Keratinocyte (primary cell): ENCODE data around the gene FBXO17. TPM values are rescaled to one million over a fixed set of nuclear protein-coding genes. Genes with fewer than 3 reads are reported as not detected.
"Not testable (repeated sequence)": the region's sequence is repeated elsewhere in the genome, so short reads cannot be mapped to it uniquely, and the experiment has no call there.

ENCODE experiments used
- DNase-seq: peaks from one replicate; pipeline ENCODE4 v3.0.0-alpha.2; 2011; ENCODE audit warnings: low read depth, missing footprints, low spot score
- FAIRE-seq: peaks from 2 replicates; lab custom pipeline; 2011; peaks lifted over from hg19 to GRCh38; lab: Jason Lieb, UNC
- H2AFZ ChIP-seq: 2 replicates; pipeline ENCODE4 v1.6.0; 2012; ENCODE audit warnings: low read length, control low read depth, inconsistent platforms; ENCODE audit not compliant: control insufficient read depth
- H3K27ac ChIP-seq: 2 replicates; pipeline ENCODE4 v1.5.1; 2011; ENCODE audit warnings: low read length; ENCODE audit not compliant: control insufficient read depth, insufficient read depth
- H3K27me3 ChIP-seq: 3 replicates; pipeline ENCODE4 v1.6.0; 2011; ENCODE audit warnings: low read length; ENCODE audit not compliant: control insufficient read depth, insufficient read depth; ENCODE audit errors: extremely low read depth
- H3K36me3 ChIP-seq, 2 experiments: 2 replicates in 1 of 2; 3 replicates in 1 of 2; pipeline ENCODE4 v1.5.1; 2011; ENCODE audit warnings: low read length in 2 of 2, mild to moderate bottlenecking in 1 of 2; ENCODE audit not compliant: control insufficient read depth in 2 of 2, insufficient read depth in 2 of 2; ENCODE audit errors: extremely low read depth in 1 of 2
- H3K4me1 ChIP-seq: 3 replicates; pipeline ENCODE4 v1.5.1; 2011; ENCODE audit warnings: low read length; ENCODE audit not compliant: control insufficient read depth, insufficient read depth; ENCODE audit errors: extremely low read depth
- H3K4me2 ChIP-seq: 3 replicates; pipeline ENCODE4 v1.6.0; 2011; ENCODE audit warnings: low read depth, low read length; ENCODE audit not compliant: control insufficient read depth, insufficient read depth; ENCODE audit errors: extremely low read depth
- H3K4me3 ChIP-seq, 3 experiments: fragments of 200-600 bp in 1 of 3; sonication (generic) in 1 of 3; 2 replicates in 2 of 3; 3 replicates in 1 of 3; pipeline ENCODE4 v1.5.1; 2011 to 2016; ENCODE audit warnings: low read length in 3 of 3, mild to moderate bottlenecking in 3 of 3, control low read depth in 2 of 3, inconsistent platforms in 1 of 3, low read depth in 1 of 3, mixed read lengths in 1 of 3, mixed run types in 1 of 3, moderate library complexity in 1 of 3; ENCODE audit not compliant: control insufficient read depth in 2 of 3, insufficient read depth in 2 of 3; ENCODE audit errors: extremely low read depth in 1 of 3
- H3K79me2 ChIP-seq: 2 replicates; pipeline ENCODE4 v1.6.0; 2012; ENCODE audit warnings: low read length; ENCODE audit not compliant: control insufficient read depth, insufficient read depth
- H3K9ac ChIP-seq: 3 replicates; pipeline ENCODE4 v1.6.0; 2011; ENCODE audit warnings: low read length; ENCODE audit not compliant: control insufficient read depth, insufficient read depth; ENCODE audit errors: extremely low read depth
- H3K9me1 ChIP-seq: 3 replicates; pipeline ENCODE4 v1.6.0; 2011; ENCODE audit warnings: low read length; ENCODE audit not compliant: control insufficient read depth, insufficient read depth; ENCODE audit errors: extremely low read depth
- H3K9me3 ChIP-seq: 2 replicates; pipeline ENCODE4 v1.5.1; 2012; ENCODE audit warnings: low read depth, low read length; ENCODE audit not compliant: control insufficient read depth
- H4K20me1 ChIP-seq: 3 replicates; pipeline ENCODE4 v1.6.0; 2011; ENCODE audit warnings: low read length; ENCODE audit not compliant: control insufficient read depth, insufficient read depth; ENCODE audit errors: extremely low read depth
- CTCF ChIP-seq, 3 experiments: IDR thresholded peaks in 1 of 3; conservative IDR thresholded peaks in 1 of 3; optimal IDR thresholded peaks in 1 of 3; 2 replicates in 2 of 3; 3 replicates in 1 of 3; pipeline versions ENCODE3 to v1.5.1; 2011; ENCODE audit warnings: low read length in 3 of 3, mild to moderate bottlenecking in 3 of 3, moderate library complexity in 2 of 3, control low read depth in 1 of 3, inconsistent platforms in 1 of 3; ENCODE audit not compliant: insufficient read depth in 2 of 3; ENCODE audit errors: extremely low read depth in 1 of 3
- EZH2 ChIP-seq: IDR thresholded peaks from one replicate; pipeline ENCODE4 v1.6.1; 2012; ENCODE audit warnings: inconsistent platforms, mild to moderate bottlenecking, low read length, moderate library complexity
- dilution Hi-C: fragments of 300-500 bp; cut with MboI; formaldehyde crosslinking; loops from one replicate; pipeline ENCODE4 v1.7.0; 2020; ENCODE audit warnings: low sequenced_read_pairs; ENCODE audit not compliant: extremely low pct_ligation_motif_present
- polyA plus RNA-seq, 5 experiments: library from polyadenylated mRNA; depleted of rRNA in 3 of 5; stranded (reverse) in 3 of 5; stranded (forward) in 1 of 5; unstranded in 1 of 5; fragments of >200 nt; gene quantifications; 1 replicate in 1 of 5; 2 replicates in 3 of 5; 3 replicates in 1 of 5; pipeline versions ENCODE4 v1.2.1 to v1.2.3, GENCODE V29; 2011 to 2012; ENCODE audit warnings: missing spikeins in 2 of 5, low read depth in 1 of 5, low replicate concordance in 1 of 5

The FBXO17 gene
- polyA plus RNA-seq, 1 donor (not counting 4 experiments of a cell fraction or from before 2014, with no cell fraction given) = 5.4 TPM

- FAIRE-seq (peak; percentile 100), DNase-seq (peak; percentile 95)
- H3K36me3 ChIP-seq = no peaks in the 10 kb centered on the region
- no peak for TF ChIP-seq CTCF (optimal IDR thresholded peaks at IDR 0.05 in 1 of 3, IDR thresholded peaks at IDR 0.05 in 1 of 3, conservative IDR thresholded peaks at IDR 0.05 in 1 of 3; ENCODE audit: extremely low read depth in 1 of 3, insufficient read depth in 2 of 3, low read length in 3 of 3)
- TF ChIP-seq EZH2 = no peak
- H3K4me2 ChIP-seq = peak overlapping the region; percentile 58
- no peak overlapping the region for H3K9ac ChIP-seq
- H3K9me1 ChIP-seq = no peaks in the 10 kb centered on the region
- H3K79me2 ChIP-seq = no peaks in the 10 kb centered on the region
- peak overlapping the region; percentile 39 for H2AFZ ChIP-seq
- dilution Hi-C loops = no loop called here
- no peak overlapping the region for H3K4me3 ChIP-seq
- no peaks in the 10 kb centered on the region for H4K20me1 ChIP-seq
- H3K9me3 ChIP-seq = no peaks in the 10 kb centered on the region
- H3K4me1 ChIP-seq = peaks cover 10% of the 10 kb centered on the region
- no peaks in the 10 kb centered on the region for H3K27me3 ChIP-seq
- H3K27ac ChIP-seq = peak overlapping the region; percentile 35
Observed at GRCh38 chr19:38993271-38993670, 17.7 kb upstream of the FBXO17 start.

- no peaks in the 10 kb centered on the region for H3K79me2 ChIP-seq
- no peak overlapping the region for H3K4me2 ChIP-seq
- H3K27me3 ChIP-seq = no peaks in the 10 kb centered on the region
- H3K27ac ChIP-seq = no peak overlapping the region
- no peak for FAIRE-seq
- DNase-seq = no peak
- no peak overlapping the region for H2AFZ ChIP-seq
- peaks cover 10% of the 10 kb centered on the region for H3K4me1 ChIP-seq
- TF ChIP-seq EZH2 = no peak
- TF ChIP-seq CTCF (optimal IDR thresholded peaks at IDR 0.05 in 1 of 3, IDR thresholded peaks at IDR 0.05 in 1 of 3, conservative IDR thresholded peaks at IDR 0.05 in 1 of 3; ENCODE audit: extremely low read depth in 1 of 3, insufficient read depth in 2 of 3, low read length in 3 of 3) = no peak
- no peaks in the 10 kb centered on the region for H3K36me3 ChIP-seq
- H3K9me3 ChIP-seq = no peaks in the 10 kb centered on the region
- H3K9me1 ChIP-seq = no peaks in the 10 kb centered on the region
- dilution Hi-C loops = no loop called here
- no peak overlapping the region for H3K4me3 ChIP-seq
- no peak overlapping the region for H3K9ac ChIP-seq
- H4K20me1 ChIP-seq = no peaks in the 10 kb centered on the region
Observed at GRCh38 chr19:38990949-38991697, 15.6 kb upstream of the FBXO17 start.

GRCh38 chr19:38989614-38990013 lies 14.1 kb upstream of the FBXO17 start:
- not testable (repeated sequence) for FAIRE-seq, H3K27ac ChIP-seq, H3K4me2 ChIP-seq

More at GRCh38 chr19:38989614-38990013, 14.1 kb upstream of the FBXO17 start:
- H3K9me3 ChIP-seq, H3K9ac ChIP-seq, H4K20me1 ChIP-seq, H2AFZ ChIP-seq, DNase-seq, H3K4me3 ChIP-seq, H3K9me1 ChIP-seq, H3K4me1 ChIP-seq, H3K27me3 ChIP-seq, dilution Hi-C loops, H3K79me2 ChIP-seq, H3K36me3 ChIP-seq: not testable (repeated sequence)
